GM13977 (cell line): Measurements from ENCODE around the gene CNTLN.

Source experiments
- DNase-seq: peaks from one replicate; pipeline ENCODE4 v3.0.0; 2012; ENCODE audit warnings: low spot score
- in situ Hi-C: fragments of 300-500 bp; cut with MboI; formaldehyde crosslinking; loops from one replicate; pipeline ENCODE4 v1.12.0; 2022; ENCODE audit warnings: low sequenced_read_pairs, low pct_unique_long_range_greater_than_20kb, mixed read lengths, inconsistent platforms; ENCODE audit not compliant: unreplicated experiment
- TF ChIP-seq, protein P1 (sequence below): IDR thresholded peaks from 2 replicates; pipeline ENCODE4 v1.5.1; 2012; ENCODE audit warnings: mild to moderate bottlenecking, control low read depth; ENCODE audit not compliant: insufficient read depth; ENCODE audit errors: extremely low read depth, missing control alignments

CNTLN gene

DNA sequence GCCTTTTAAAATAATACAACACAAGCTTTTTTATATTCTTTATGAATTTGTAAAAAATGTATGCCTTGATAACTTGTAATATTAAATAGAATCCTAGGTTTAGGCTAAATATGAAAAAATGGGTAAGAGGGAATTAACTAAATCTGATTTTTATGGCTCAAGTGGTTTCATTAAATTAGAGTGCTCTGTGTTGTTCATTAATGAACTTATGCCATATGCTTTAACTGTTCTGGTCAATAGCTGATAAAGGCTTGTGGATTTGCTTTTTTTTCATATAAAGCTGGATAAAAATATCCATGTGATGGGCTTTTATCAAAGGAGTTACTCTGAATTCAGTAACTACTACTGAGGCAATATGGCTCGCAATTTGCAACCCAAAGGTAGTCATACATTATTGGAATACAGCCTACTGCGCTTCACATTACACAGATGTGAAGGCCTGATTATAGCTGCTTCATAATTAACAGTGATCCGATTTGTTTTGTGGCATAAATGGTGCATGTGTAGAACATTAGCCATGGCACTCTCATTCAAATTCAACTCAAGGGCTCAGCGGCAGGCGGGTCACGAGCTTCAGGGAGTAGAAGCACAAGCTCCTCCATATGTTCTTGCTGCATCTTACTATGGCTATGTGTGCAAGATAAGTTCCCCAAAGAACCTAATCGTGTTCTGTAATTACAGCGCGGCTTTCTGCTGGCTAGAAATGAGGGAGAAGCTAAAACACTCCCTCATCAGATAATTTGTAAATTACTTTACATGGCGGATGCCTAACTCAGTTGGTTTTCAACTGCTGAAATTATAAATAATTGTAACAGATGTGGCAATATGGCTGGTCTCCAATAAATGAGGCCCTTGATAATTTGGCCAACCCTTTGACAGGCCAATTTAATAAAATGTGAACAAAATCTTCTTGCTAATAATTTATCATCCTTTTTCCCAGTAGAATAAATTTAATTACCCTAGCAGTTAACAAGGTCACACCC lies 188.3 kb downstream of the CNTLN start:
- no peak for DNase-seq
- in situ Hi-C loops: no loop called here
- TF ChIP-seq, protein P1, sequence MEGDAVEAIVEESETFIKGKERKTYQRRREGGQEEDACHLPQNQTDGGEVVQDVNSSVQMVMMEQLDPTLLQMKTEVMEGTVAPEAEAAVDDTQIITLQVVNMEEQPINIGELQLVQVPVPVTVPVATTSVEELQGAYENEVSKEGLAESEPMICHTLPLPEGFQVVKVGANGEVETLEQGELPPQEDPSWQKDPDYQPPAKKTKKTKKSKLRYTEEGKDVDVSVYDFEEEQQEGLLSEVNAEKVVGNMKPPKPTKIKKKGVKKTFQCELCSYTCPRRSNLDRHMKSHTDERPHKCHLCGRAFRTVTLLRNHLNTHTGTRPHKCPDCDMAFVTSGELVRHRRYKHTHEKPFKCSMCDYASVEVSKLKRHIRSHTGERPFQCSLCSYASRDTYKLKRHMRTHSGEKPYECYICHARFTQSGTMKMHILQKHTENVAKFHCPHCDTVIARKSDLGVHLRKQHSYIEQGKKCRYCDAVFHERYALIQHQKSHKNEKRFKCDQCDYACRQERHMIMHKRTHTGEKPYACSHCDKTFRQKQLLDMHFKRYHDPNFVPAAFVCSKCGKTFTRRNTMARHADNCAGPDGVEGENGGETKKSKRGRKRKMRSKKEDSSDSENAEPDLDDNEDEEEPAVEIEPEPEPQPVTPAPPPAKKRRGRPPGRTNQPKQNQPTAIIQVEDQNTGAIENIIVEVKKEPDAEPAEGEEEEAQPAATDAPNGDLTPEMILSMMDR: no peak

DNA sequence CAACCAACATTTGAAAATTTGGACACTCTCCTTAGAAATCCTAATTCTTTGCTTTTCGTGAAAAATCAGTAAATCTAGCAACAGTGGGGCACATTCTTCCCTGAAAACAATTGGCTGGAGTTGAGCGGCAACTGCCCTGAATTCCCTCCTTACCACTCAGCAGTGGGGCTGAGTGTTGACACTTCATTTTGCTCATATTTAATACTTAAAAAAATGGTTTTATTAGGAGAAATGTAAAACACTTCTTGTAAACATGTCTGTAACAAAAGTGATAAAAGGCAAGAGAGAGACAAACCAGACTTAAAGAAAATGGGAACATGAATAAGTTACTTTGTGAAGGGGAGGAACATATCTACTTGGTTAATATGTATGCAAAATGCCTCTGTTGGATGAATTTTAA lies 193.5 kb downstream of the CNTLN start:
- in situ Hi-C loops: no loop called here
- no peak for DNase-seq
- TF ChIP-seq, protein P1: no peak

DNA sequence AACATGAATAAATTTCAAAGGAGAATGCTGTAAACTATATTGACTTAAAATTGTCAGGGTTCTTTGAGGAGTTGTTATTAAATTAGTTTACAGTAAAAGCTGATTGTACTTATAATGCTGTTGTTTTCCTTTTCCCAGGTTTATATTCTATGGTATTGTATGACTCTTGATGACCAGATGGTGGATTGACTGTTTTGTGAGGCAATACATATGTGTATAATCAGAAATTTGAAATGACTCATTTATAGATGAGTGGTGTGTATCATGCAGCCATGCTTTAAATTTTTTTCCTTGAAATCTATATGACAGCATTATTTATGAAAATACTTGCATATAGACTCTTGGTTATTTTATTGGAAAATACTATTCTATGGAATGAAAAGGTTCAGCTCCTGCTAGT lies 195.3 kb downstream of the CNTLN start:
- TF ChIP-seq, protein P1: no peak
- DNase-seq: no peak
- in situ Hi-C loops: no loop called here

DNA sequence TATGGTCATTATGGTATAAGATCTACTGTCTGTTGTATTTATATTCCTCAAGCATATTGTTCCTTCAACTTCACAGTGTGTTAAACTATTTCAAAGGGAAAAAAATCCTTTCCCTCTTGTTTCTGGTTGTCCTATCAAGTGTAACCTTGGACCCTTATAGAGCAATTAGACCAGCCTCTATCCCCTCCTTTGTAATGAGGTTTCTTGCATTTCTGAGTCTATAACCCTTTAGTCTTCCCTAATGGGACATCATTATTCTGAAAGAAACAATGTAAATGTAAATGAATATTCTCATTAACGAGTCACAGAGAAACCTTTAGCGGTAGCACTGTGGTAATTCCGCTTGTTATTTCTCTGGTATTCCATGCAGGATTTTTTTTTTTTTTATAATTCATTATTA lies 197.3 kb downstream of the CNTLN start:
- TF ChIP-seq, protein P1: no peak
- DNase-seq: no peak
- in situ Hi-C loops: no loop called here

DNA sequence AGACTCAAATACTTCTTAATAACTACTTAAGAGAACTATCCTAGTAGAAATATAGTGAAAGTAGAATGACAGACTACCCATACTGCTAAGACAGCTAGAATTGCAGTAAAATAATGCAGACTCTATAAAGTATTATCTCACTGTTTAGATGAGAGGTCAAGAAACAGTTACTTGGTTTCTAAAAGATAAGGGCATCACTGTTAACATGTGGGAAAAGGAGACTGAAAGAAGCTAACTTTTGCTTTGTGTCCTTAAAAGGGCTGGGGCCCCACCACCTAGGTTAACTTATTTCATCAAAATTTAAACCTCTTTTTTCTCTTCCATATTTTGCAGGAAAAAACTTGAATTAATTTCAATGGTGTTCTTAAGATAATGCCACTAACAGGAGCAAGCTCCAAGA lies 204.3 kb downstream of the CNTLN start:
- no peak for DNase-seq
- in situ Hi-C loops: no loop called here
- TF ChIP-seq, protein P1: no peak

DNA sequence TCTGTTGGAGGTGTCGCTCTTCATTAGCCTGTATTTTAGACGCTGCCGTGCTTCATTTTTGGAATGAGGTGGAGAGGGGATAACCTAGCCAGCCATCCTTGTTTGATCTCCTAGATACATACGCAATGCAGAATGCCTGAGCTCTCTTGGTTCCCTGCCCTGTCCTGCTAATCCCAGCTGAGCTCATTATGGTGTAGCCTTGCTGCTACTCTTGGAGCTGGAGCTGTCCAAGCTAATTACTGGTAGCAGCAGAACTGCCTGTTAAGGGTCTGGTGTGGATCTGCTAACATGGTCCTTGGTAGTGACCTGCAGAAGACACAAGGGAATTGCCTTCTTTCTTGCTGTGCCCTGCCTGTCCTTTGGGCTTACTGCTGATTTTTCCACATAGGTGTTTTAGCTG lies 207.9 kb downstream of the CNTLN start:
- in situ Hi-C loops: no loop called here
- TF ChIP-seq, protein P1: no peak
- no peak for DNase-seq
